Measurements from ENCODE around the gene PRKCE.
A peak's percentile ranks its signal among the peaks of the same experiment; 100 is the strongest.

The PRKCE gene

DNA sequence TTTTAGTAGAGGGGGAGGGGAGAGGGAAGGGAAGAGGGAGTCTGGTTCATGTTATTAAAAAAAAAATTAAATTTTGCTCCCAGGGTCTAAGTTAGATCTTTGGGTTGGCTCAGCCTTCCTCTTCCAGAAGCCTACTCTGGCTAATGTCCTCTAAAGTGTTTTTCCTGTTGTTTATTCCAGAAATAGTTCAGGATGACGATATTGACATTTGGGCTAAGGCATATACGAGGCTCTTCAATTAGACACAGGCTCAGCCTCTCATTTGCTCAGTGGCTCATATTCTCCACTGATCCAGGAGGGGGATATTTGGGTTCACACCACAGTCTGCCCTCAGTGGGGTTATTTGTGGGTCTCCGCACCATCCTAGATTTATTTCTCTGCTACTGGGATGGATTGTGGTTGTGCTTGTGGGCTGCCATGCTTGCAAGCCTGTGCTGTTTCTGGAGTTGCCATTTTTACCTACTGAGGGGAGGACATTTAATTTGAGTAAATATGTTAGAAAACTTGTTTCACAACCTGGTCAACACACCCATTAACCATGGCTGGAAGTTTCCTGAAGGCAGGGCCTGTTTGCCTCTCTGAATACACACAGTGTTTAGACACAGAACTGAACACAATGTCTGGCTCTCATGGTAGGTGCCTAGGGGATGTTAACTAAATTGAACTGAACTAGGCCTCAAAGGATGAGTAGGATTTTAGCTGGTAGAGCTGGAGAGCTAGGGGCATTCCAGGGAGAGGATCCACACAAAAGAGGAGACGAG is 388.2 kb downstream of the PRKCE start:
- no peak for DNase-seq

DNA sequence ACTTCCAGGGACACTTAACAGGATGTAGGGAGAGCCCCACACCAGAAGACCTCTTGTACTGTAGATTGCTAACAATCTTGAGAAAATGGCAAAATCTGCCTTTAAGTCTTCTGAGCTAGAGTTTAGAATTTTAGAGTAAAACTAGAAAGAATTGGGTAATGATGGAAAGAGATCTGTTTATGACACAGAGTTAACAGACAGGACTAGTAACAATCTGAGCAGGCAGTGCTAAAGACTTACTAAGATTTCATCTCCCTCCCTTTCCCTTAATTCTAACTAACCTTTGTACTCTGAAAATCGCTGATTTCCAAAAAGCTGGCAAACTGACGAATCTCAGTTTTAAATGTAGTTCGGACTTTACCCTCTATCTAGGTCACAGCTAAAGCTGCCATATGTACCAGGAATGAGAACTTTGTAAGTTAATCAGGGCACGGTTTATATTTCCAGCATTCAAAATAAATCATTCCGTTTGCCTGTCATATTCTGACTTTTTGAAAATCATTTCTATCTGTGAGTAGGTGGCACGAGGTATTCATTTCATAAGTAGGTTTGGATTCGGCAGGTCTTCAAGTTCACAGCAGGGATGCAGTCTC is 389.2 kb downstream of the PRKCE start:
- DNase-seq, result no peak

DNA sequence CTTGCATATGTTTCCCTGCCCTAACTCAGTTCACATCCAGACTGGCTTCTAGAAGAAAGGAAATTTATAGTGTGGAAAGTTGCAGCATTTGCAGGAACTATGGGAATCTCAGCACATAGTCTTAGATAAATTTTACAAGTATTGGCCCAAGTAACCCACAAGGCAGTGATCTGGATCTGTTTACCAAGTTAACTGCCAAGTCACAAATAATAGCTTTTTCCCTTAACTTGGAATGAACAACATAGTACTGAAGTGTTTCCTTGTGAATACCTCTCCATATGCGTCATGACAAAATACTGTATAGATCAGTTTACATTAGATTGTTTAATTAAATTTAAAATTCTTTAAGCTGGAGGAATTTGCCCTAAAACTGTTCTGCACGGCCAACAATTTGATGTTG is 390.0 kb downstream of the PRKCE start:
- no peak for DNase-seq

DNA sequence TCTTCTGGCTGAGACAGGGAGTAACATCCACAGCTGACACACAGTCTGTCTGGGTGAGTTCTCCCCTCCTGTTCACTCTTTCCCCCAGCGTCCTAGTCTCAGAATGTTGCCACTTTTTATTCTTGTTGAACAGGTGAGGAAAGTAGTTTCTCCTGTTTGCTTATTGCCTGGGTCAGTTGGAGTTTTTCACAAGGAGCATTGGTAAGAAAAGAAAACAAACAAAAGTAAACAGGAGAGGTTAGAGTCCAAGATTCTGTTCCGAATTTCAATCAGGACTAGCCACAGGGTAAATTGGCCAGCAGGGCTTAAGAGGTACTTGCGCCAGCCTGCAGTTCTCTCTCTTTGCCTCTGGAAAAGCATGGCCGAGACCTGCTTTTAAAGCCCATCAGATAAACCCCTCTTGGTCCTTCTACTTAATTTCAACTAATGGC is 390.7 kb downstream of the PRKCE start:
- no peak for DNase-seq

DNA sequence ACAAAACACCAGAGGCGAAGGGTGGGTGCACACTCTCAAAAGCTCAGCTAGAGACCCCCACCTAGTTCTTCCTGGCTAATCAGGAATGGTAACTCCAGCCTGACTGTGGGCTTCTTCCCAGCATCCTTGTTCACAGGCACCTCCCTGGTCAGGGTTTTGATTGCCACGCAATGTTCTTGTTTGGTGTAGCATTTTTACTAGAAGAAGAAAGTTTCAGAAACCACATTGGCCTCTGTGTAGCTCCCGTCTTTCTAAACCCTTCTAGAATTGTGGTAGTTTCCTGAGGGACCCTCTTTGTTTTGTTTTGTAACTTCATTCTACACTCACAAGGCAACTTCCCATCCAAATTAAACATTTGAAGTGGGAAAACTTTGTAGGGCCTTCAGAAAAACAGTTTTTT is 391.2 kb downstream of the PRKCE start:
- DNase-seq, result no peak

DNA sequence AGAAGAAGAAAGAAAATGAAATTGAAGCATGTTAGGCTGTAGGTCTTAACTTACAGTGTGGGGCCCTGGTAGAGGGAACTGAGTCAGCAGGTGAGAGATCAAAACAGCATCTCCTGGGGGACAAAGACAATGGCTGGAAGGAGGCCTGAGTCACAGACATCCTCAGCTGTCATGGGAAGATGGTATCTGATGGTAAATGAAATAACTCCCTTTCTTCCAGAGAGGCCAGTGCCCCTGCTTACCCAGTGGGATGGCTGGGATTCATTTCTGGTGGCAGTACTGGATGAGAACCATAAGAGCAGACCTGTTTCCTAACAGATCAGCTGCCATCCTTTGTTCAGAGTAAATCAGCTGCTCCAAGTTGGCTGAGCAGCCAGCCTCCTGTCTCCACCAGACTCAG is 394.4 kb downstream of the PRKCE start:
- no peak for DNase-seq

DNA sequence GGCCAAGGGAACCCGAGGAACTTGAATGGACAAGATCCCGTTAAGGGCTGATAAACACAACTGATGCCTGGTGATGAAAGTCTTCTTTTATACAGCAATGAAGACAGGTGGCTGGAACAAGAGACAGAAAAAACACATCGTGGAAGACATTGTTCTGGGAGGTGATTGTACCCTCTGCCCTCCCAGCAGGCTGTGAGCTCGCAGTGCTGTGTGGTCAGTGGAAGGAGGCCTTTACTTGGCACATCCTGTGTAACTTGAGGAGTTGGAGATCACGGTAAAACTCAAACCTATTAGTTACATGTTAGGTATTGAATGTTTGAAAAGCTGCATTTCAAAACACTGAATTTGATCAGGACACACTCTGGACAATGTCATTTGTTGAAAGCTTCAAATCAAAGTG is 395.8 kb downstream of the PRKCE start:
- no peak for DNase-seq

DNA sequence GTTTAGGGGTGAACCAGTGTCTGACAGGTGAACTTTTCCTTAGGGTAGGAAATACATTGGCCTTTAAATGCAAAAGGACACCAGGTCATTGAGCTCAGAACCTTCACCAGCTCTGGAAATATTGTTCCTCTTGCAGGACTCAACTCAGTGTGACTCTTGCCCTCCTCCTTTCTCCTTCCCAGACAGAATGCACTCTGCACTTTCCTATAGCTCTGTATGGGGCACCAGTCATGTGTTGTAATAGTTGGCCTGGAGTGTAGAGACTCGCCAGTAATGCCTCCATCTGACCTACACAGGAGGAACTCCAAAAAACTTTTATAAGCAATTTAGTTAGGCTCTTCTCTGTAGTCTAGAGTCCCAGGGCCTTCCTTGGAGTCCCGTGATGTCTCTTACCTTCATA is 397.2 kb downstream of the PRKCE start:
- no peak for DNase-seq

DNA sequence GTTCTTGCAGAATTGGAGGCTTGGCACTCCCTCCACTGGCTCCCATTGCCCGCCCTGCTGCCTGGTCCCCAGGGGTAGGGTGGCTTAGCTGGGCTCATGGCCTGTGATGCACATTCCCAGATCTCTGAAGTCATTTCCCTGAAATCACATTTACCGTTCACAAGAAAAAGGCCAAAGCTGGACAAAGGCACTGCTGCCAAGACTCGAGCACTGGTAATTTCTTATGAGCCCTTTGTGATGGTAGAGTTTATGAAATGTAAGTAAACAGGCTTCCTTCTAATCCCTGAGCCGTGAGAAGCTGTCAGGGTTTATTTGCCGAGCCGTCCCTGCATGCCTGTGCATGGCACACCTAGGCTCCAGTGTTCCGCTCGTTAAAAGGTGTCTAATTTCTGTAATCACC is 398.6 kb downstream of the PRKCE start:
- DNase-seq, result no peak

DNA sequence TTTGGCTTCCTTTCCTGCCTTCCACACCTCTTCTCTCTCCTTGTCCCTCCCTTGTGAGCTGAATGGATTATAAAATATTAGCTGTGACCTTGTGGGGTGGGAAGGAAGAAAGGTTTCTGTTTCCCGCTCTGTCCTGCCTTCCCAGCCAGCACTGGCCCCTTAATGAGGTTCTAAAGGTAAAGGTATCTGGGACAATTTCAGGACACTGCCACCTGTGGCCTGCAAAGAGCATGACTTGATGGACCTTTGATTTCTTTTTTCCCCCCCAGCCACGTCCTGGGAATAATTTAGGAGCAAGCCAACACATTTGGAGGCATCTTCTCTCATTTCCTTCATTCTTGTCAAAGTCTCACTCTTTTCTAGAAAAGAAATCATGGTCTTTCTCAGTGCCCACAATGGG is 399.0 kb downstream of the PRKCE start:
- no peak for DNase-seq

DNA sequence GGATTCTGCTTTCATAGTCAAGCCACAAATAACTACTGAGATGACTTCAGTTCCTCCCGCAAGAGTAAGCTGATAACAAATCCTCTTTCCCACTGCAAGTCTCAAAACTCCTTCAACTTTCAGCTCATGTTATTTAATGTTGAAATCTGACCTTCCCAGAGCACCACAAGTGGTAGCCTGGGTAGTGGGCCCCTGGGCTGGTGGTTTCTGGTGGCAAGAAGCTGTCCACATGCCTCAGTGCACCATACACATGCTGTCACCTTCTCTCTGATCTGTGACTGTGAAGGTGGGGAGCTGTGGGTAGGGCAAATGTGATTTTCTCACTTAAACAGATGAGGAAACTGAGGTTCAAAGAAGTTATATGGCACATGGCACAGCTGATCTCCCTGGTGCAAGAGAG is 399.6 kb downstream of the PRKCE start:
- no peak for DNase-seq

DNA sequence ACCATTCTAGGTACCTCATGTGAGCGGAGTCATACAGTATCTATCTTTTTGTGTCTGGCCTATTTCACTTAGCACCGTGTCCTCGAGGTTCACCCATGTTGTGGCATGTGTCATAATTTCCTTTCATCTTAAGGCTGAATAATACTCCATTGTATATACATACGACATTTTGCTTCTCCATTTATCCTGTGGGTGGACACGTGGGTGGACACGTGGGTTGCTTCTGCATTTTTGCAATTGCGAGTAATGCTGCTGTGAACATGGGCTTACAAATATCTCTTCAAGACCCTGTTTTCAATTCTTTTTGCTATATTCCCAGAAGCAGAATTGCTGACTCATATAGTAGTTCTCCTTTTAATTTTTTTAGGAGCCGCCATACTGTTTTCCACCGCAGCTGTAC is 402.1 kb downstream of the PRKCE start:
- peak in 1 of 2 experiments; percentile 40 for DNase-seq

DNA sequence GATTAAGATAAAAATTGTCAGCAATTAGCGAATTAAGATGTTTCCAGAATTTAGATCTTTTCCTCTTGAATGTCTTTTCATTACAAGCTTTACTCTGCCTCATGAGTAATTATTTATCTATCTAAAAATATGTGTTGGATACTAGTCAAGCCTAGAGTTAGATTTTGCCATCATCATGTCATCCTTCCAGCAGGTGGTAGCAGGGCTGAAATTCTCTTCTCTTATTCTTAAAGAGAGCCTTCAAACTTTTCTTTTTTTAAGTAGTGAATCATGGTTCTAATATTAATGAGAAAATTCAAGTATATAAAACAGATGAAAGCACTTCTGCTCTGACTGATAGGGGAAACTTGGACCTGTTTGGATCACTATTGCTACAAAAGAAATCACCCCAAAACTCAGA is 405.1 kb downstream of the PRKCE start:
- no peak for DNase-seq

DNA sequence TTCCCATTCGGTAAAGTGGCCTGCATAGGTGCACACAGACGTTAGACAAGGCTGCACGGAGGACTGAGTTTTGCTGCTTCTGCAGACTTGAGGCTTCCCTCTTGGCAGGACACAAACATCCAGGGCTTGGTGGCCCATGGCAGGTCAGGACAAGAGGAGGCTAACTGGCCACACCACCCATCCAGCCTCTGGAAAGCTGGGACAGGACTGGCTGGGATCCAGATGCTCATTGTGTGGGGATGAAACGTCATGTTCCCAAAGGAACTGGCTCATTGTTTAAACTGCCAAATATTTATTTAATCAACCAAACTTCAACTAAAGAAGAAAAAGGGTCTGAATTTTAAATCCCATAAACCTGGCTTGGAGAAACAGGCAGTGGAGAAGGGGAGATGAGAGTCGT is 406.7 kb downstream of the PRKCE start:
- DNase-seq, result no peak

DNA sequence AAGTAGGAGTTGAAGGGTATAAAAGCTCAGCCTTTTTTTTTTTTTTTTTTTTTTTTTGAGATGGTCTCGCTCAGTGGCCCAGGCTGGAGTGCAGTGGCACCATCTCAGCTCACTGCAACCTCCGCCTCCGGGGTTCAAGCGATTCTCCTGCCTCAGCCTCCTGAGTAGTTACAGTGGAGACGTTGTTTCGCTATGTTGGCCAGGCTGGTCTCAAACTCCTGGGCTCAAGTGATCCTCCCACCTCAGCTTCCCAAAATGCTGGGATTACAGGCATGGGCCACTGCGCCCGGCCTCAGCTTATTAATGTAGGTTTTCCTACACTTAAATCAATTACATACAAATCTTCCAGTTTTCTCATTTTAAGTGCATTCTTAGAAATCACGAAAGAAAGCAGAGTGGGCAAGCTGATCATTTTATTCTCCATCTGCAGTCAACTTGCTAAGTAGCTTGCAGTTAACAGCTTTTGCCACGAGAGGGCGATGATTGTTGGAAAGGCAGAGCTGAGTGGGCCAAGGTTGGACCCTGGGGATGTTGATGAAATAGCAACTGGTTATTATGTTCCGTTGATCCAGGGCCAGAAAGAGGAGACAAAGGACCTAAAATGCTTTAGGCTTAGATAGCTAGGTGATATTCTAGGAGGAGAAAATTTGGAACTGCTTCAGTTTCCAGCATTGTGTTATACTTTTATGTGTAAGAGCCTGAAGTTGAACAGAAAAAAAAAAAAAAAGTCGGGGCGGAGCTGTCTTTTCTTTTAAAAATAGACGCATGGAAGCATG is 411.4 kb downstream of the PRKCE start:
- peak; percentile 54 to 60 for DNase-seq

DNA sequence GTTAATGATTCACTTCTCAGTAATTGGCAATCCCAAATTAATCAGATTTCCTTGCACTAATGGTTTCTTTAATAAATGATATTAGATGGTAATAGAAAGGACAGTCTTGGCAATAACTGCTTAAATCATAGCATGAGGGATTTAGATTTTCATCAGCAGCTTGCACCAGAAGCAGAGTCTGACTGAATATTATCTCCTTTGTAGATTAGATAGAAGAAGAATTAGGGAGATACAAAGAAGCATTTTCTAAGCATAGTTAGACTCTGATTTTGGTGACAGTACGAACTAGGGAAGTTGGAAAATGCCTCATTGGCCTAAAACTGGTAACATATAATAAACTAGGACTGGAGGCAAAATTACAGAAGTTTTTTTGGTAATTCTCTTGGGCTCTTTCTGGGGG is 412.9 kb downstream of the PRKCE start:
- no peak for DNase-seq

DNA sequence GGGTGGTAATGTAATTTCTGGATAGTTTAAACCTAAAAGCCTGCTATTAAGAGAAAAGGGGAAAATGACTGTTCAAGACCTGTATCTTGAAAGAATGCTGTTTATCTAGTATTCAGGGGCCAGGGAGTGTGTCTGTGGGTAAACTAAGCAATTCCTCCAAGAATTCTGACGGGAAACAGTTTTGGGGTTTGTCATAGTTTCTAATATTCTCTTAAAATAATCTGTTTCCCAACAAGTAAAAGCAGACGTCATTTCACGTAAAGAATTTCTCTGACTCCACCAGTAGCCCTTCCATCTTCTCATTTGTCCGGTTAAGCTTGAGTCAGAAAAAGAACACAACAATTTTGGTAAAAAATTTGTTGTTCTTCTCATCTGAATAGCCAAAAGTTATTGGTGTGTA is 413.7 kb downstream of the PRKCE start:
- DNase-seq, result no peak

DNA sequence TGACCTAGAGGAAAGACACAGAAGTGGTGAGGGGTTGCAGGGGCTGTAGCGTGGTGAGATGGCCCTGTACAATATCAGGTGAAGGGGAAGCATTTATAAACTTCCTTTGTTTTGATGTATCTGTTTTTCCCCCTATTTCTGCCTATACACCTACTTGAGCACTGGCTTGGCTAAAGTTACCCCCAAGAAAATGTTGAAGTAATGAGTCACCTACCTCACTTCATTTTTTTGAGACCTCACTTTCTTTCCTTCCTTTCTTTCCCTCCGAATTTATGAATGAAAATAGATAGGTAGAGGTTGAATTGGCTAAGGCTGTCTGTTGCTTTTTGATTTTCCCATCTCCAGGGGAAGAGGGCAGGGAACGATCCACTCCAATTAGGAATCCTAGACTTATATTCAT is 414.6 kb downstream of the PRKCE start:
- DNase-seq, result no peak

DNA sequence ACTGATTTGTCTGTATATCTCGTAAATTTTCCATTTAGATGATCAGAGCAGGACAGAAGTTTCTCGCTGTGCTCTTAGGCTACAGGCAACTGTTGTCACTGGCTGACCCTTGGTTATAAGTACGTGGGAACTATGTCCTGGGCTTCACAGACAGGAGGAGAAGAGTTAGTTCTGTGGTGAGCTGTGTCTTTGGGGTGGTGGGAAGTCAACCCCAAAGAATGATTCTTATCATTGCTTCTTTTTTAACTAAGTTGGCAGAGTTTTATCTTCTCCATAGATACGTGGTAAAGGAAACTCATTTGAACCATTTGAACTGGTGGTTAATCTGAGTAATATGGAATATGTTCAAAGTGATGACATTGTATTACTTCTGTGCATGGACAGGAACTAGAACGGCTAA is 415.1 kb downstream of the PRKCE start:
- no peak for DNase-seq

DNA sequence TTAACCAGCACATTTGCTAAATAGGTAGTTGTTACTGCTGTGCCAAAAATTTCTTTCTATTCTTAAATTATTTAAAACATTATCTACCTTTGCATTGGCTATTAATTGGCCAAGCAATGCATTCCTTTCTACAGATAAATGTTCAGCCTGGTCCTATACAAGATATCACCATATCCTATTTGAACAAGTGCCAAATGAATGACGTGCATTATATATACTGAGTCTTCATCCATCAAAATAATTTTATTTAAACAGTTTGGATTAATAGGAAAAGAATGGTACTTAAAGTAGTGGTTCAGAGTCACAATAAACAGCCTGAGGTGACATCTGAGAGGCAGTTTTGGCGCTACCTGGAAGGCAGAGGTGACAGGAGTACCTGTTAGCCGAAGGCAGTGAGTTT is 415.6 kb downstream of the PRKCE start:
- DNase-seq, result no peak

DNA sequence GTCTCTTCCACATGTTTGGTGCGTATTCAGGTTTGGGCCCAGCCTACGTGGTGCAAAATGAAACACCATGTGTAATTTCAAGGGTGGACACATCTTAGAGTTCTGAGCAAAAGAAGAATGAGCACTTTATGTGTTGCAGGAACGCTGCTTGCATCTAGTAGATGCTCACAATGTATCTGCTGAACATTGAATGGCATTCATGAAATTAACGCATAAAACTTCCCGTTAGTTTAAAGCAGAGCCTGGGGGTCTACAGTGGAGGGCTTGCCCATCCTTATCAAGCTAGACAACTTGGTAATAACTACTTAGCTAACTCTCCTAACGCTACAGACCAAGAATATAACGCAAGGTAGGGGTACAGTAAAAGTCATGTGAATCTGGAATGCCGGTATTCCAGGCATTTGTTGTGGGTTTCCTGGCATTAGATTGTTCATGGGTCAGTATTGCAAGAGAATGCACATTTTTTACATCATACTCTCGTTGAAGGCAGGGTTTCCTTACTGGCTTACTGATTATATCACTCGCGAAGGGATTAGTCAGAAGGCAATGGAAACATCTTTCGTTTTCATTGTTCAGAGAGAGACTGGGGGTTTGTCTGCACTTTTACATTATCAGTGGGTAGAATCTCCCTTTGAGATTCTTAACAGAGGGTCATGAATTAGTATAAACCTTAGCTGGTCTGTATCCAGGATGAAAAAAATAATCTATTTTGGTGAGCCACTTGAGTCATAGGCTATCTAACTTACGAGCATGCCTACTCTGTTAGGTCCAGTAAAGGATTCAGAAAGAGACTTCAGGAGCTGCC is 416.2 kb downstream of the PRKCE start:
- DNase-seq, result no peak

DNA sequence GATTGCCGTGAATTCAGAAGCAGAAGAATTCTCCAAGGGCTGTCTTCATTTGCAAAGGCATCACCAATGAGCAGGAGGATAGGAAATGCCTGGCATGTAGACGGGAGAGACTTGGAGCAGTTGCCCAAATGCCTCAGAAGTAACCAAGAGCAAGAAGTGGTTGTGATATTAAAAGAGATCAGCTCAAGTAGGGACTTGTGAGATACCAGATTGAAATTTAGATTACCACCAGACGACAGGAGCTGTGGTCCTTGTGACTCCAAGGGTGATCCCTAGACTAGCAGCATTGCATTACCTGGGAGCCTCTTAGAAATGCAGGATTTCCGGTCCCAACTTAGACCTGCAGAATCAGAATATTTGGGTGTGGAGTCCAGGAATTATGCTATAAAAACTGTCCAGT is 417.2 kb downstream of the PRKCE start:
- no peak for DNase-seq

DNA sequence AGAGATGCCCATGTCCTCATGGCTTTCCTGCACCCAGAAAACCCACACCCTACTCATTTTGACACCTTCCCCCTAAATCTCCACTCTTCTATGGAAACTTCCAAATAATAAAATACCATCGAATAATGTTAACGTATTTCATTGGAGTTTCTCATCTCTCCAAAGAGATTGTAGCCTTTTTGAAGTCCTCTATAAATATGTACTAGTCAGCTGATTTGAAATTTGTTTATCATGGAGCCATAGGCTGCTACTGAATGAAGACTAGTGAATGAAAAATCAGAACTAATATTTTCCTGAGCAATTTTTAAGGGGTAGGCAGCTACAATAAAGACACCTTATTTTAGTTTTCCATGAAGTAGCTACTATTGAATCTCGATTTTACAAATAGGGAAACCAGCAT is 419.6 kb downstream of the PRKCE start:
- no peak for DNase-seq

Data from stimulated activated CD4-positive, alpha-beta T cell treated with anti-CD3 and anti-CD28 coated beads, Interleukin-4, amount 100 ng/mL, for 4 hours (primary cell).